HG03060 (cell line): Measurements from ENCODE around the gene ZFP3.
"Not testable (repeated sequence)": the region's sequence is repeated elsewhere in the genome, so short reads cannot be mapped to it uniquely, and the experiment has no call there.

ENCODE experiments used
- ATAC-seq: cut with Tn5 transposase; IDR thresholded peaks from one replicate; pipeline ENCODE4 v1.9.1; 2021; ENCODE audit warnings: low read depth, moderate number of reproducible peaks; ENCODE audit not compliant: unreplicated experiment

Gene ZFP3

DNA sequence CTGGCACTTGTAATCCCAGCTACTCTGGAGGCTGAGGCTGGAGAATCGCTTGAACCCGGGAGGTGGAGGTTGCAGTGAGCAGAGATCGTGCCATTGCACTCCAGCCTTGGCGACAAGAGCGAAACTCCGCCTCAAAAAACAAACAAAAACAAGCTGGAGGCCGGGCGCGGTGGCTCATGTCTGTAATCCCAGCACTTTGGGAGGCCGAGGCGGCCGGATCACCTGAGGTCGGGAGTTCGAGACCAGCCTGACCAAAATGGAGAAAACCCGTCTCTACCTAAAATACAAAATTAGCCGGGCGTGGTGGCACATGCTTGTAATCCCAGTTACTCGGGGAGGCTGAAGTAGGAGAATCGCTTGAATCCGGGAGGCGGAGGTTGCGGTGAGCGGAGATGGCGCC, 992 bp upstream of the ZFP3 start:
- ATAC-seq = not testable (repeated sequence)

DNA sequence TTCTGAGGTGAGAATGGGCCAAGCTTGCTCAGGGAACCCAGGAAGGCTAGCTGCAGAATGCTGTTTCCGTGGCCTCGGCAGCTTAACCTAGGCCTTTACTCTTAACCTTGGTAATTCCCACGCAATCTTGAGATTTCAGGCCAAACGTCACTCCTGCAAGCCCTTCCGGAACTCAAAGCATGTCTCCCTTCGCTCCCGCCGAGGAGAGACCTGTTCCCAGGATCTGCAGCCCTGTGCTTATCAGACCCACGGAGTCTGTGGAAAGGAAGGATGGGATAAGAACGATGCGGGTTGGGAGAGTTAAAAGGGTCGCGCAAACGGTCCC, 524 bp upstream of the ZFP3 start:
- no peak for ATAC-seq

- no peak for ATAC-seq
Measured at GRCh38 chr17:5080591-5080990, 2.3 kb downstream of the ZFP3 start.

GRCh38 chr17:5092218-5093010, 14.1 kb downstream of the ZFP3 start:
- no peak for ATAC-seq

GRCh38 chr17:5096731-5097100, 18.4 kb downstream of the ZFP3 start:
- no peak for ATAC-seq

DNA sequence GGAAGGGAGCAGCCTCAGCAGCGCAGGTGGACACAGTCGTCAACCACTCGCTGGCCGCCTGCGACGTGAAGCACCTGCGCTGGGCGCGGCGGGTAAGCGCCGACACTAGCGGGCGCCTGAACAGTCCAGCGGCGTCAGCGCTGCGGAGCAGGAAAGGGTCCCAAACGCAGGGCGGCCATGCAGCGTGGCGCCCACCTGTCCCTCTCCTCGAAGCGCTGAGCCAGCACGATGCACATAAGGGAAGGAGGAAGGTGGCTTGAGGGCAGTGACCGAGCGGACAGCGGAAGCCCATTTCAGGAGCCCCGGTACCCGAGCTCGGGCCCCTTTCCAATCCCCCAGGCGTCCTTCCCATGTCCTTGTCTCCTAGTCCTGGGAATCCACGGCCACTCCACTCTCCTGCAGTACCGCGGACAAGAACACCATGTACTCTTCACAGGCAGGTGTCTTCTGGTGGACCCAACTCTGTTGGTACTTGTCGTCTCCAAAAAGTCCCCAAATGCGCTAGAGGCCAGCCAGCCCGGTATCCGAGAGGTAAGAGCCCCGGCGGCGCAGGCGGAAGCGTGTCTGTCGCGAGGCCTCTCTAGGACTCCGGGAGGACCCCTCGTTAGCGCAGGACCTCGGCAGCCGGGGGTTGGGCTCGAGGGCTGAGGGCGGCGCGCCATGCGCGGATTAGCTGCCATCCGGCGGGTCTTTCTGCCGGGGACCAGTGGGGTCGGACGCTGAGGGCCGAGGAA, 19.0 kb downstream of the ZFP3 start:
- ATAC-seq = no peak

DNA sequence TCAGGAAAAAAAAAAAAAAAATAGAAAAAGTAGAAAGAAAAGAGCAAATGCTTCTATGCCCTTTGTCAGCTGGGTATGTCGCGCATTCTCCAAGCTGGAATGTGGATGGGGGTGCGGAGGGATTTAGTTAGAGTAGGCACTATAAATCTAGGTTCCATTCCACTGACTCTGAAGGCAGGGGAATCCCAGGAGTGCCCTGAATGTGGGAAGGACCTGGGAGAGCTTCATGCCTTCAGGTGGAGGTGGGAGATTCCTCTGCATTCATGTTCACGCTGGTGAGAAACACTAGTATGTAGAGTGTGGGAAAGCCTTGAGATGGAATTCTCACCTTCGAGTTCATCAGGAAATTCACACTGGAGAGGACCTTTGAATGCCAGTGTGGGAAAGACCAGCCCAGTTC, 21.0 kb downstream of the ZFP3 start:
- no peak for ATAC-seq

DNA sequence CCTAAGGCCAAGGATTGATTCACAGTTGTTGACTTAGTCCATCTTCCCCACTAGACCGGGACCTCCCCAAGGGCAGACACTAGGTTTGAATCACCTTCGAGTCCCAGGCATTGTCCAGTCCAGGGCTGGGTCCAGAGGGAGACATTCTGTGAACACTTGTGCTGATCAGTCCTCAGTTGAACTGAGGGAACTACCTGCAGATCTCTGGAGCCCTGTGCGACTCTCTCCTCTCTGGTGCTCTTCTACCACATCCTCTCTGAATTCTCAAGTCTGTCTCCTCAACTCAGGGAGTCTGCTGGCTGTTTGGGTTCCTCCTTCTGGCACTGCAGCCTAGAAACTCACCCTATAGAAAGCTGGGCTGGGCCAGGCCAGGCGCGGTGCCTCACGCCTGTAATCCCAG, 22.6 kb downstream of the ZFP3 start:
- no peak for ATAC-seq

DNA sequence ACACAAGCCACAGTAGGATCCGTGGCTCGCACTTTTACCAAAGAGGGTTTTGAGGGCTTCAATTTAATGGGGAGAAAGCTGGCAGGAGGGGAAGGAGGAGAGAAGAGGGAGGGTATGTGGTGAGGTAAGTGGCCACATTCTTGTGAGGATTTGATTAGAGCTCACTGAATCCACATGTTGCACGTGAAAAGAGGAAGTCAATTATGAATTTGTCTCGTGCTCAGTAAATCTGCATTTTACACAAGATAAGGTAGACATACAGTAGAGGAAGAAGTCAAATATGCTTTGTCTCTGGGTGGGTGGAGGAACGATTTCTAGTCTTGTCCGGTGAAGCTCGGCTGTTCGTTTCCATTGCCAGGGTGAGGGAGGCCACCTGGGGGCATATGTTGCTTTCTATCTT, 32.5 kb downstream of the ZFP3 start:
- no peak for ATAC-seq

DNA sequence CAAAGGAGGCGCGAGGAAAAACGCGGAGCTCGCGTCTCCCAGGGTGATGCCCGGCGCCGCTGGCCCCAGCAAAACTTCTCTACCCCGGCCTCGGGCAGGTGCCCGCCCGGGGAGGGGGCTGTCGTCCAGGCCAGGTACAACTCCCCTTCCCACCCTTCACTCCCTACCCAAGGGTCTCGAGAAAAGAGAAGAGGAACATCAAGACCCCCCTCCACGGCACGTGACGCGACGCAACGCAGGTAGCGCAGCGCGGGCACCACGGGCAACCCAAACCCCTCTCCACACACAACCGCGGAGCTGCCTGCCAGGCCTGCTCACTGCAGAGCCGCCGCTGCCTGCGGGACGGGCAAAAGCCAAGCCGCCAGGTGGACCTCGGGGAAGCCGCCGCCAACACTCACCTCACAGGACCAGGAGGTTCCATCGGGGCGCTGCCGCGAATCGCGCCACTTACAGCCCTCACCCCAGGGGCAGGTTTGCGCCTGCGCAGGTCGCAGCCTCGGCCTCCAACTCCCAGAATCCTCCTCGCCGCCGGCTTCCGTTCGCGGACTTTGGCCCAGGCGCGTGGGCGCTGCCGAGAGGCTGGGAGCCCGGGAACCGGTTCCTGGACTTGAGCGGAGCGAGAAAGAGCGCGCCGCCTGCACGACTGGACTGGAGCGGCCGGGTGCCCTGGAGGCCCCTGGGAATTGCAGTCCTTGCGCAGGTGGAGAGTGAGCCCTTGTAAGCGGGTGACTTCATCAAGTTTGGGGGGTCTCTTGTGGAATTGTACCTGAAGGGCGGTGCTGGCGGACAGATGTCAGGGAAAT, 33.3 kb downstream of the ZFP3 start, which contains the start of gene ZNF232:
TSS of gene ZNF232 (minus strand) at position 477 of the 803 bp plus-strand sequence. CDS start at position 421, 56 bp downstream.
- ATAC-seq = peak; percentile 90

DNA sequence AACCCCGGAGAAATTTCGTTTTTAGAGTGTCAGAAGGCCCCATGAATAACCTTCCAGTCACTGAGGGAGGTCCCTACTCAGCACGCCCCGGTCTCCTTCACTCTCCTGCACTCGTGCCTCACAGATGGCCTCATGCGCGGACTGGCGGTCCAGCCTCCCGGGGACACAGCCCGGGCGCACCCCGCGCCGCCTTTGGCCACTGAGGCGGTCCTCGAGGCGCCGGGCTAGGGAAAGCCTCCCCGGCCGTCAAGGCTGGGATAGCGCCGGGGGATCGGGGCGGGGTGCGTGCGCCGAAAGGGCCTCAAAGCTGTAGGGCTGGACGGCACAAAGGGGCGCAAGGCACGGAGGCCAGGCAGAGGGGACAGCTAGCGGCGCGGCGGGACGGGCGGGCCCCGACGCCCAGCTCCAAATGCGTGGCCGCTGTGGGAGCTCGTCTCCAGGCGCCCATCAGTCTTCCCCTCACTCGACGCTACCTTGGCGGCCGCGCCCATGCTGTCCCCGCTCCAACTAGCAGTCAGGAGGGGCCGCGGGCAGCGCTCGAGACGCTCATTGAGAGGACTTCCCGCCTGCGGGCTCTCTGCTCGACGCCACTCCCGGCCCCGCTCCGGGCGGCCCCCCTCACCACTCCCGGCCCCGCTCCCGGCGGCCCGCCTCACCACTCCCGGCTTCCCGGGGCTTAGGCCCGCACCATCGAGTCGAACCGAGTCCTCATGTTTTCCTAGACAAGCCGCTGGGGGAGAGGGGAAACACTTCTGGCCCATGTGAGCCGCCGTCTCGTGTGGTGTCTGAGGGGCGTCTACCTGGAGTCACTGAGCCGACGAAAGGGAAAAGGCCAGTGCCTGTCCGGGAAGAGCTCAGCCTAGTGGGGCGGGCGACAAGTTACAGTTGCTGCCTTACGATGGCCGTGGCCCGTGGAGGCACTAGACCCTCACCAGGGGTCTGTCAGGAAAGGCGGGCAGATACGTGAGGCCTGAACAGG, 37.7 kb downstream of the ZFP3 start, which contains the start of gene USP6:
TSS of gene USP6 (plus strand) at position 360 of the 979 bp plus-strand sequence. CDS start 14,336 bp downstream, outside the sequence.
- ATAC-seq = no peak

- no peak for ATAC-seq
Measured at GRCh38 chr17:5118219-5118618, 40.0 kb downstream of the ZFP3 start.

- no peak for ATAC-seq
Measured at GRCh38 chr17:5120036-5120435, 41.8 kb downstream of the ZFP3 start.

DNA sequence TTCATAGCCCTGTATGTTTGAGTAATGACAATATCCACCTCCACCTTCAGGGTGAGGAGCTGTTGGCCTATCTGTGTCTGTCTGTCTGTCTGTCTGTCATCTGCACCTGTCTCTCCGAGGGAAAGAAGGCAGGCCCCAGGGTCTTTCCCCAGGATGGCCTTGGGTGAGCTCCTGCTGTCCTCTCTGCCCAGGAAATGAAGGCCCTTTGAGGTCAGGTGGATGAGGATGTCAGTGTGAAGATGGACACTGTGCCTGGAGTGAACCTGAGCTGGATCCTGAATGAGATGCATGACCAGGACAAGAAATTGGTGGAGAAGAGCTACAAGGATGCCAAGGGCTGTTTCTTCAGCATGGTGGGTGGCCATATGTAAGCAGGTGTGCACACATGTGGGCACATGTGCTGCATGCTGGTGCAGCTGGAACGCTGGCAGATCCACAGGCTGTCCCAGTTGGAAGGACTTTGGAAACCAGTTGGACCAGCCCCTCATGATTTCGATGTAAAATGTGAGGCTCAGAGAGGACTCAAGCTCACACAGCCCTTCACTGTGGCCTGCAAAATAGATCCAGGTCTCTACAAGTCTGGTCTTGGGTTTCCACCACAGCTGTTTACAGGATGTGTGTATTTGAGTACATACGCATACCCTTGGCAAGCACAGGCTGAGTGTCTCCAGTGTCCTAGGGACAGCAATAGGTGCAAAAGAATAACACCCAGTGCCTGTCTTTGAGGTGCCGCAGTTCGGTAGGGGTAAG, 42.3 kb downstream of the ZFP3 start:
- not testable (repeated sequence) for ATAC-seq

- no peak for ATAC-seq
Measured at GRCh38 chr17:5121186-5121841, 43.0 kb downstream of the ZFP3 start.

- not testable (repeated sequence) for ATAC-seq
Measured at GRCh38 chr17:5122056-5122455, 43.8 kb downstream of the ZFP3 start.

- ATAC-seq = no peak
Measured at GRCh38 chr17:5122586-5123342, 44.5 kb downstream of the ZFP3 start.
